SK-N-SH (cell line): Measurements from ENCODE around the gene ELOVL2. TPM values are rescaled to one million over a fixed set of nuclear protein-coding genes. Genes with fewer than 3 reads are reported as not detected.

ENCODE experiments used
- CTCF ChIA-PET: fragments of 300-600, 350-600 bp; formaldehyde crosslinking; extraction: SDS; loops from one replicate; lab custom pipeline; 2021; lab: Yijun Ruan, JAX
- POLR2A ChIA-PET: fragments of 350-600 bp; sonication (Branson Sonifier 250); formaldehyde crosslinking; extraction: SDS; loops from one replicate; lab custom pipeline; 2020; ENCODE audit warnings: antibody characterized with exemption, inconsistent platforms; lab: Yijun Ruan, JAX
- DNase-seq: peaks from one replicate; pipeline ENCODE4 v3.0.0; 2012
- H2AFZ ChIP-seq: fragments of 200-600 bp; sonication (generic); 2 replicates; pipeline ENCODE4 v1.8.1; 2016; ENCODE audit warnings: antibody characterized with exemption, mild to moderate bottlenecking, low read depth
- H3F3A ChIP-seq: fragments of 200-600 bp; sonication (generic); replicated peaks from 2 replicates; pipeline ENCODE3; 2016; ENCODE audit warnings: antibody characterized with exemption, mild to moderate bottlenecking; ENCODE audit not compliant: insufficient read depth
- H3K27ac ChIP-seq, 2 experiments: fragments of 200-500 bp in 1 of 2; fragments of 200-600 bp in 1 of 2; sonication (Bioruptor generic) in 1 of 2; sonication (generic), shearing (Covaris generic) in 1 of 2; 2 replicates each; pipeline versions ENCODE4 v1.5.1 to v1.6.1; 2014 to 2016; ENCODE audit warnings: low read depth in 2 of 2, inconsistent platforms in 1 of 2, low read length in 1 of 2, mild to moderate bottlenecking in 1 of 2, mixed read lengths in 1 of 2
- H3K27me3 ChIP-seq: fragments of 200-600 bp; sonication (generic), shearing (Covaris generic); 2 replicates; pipeline ENCODE4 v1.6.1; 2016; ENCODE audit warnings: mixed run types; ENCODE audit not compliant: insufficient read depth
- H3K36me3 ChIP-seq, 2 experiments: fragments of 200-500 bp in 1 of 2; fragments of 200-600 bp in 1 of 2; sonication (Bioruptor generic) in 1 of 2; sonication (generic) in 1 of 2; replicated peaks in 1 of 2; 2 replicates each; pipeline versions ENCODE3 to v1.5.1; 2014 to 2016; ENCODE audit warnings: low read length in 1 of 2, mild to moderate bottlenecking in 1 of 2; ENCODE audit not compliant: insufficient read depth in 2 of 2, control insufficient read depth in 1 of 2
- H3K4me1 ChIP-seq, 2 experiments: fragments of 200-500 bp in 1 of 2; fragments of 200-600 bp in 1 of 2; sonication (Bioruptor generic) in 1 of 2; sonication (generic), shearing (Covaris generic) in 1 of 2; 2 replicates each; pipeline versions ENCODE4 v1.5.1 to v1.6.1; 2014 to 2016; ENCODE audit warnings: low read depth in 1 of 2, low read length in 1 of 2, mixed run types in 1 of 2; ENCODE audit not compliant: insufficient read depth in 2 of 2, control insufficient read depth in 1 of 2
- H3K4me2 ChIP-seq: fragments of 200-600 bp; sonication (generic), shearing (Covaris generic); 2 replicates; pipeline ENCODE4 v1.6.1; 2017; ENCODE audit warnings: mixed run types
- H3K4me3 ChIP-seq, 2 experiments: fragments of 200-500 bp in 1 of 2; fragments of 200-600 bp in 1 of 2; sonication (Bioruptor generic) in 1 of 2; sonication (generic), shearing (Covaris generic) in 1 of 2; 2 replicates each; pipeline versions ENCODE4 v1.5.1 to v1.8.1; 2014 to 2016; ENCODE audit warnings: low read depth in 2 of 2, inconsistent platforms in 1 of 2, low read length in 1 of 2, mild to moderate bottlenecking in 1 of 2, mixed read lengths in 1 of 2, moderate library complexity in 1 of 2
- H3K79me2 ChIP-seq: fragments of 200-600 bp; sonication (generic); 2 replicates; pipeline ENCODE4 v1.8.1; 2017; ENCODE audit warnings: mild to moderate bottlenecking; ENCODE audit not compliant: insufficient read depth
- H3K9ac ChIP-seq: fragments of 200-600 bp; sonication (generic); 2 replicates; pipeline ENCODE4 v1.6.1; 2017; ENCODE audit warnings: mixed run types
- H3K9me2 ChIP-seq: fragments of 200-600 bp; sonication (generic); 2 replicates; pipeline ENCODE4 v1.6.1; 2017; ENCODE audit warnings: mixed run types
- H3K9me3 ChIP-seq: fragments of 200-600 bp; sonication (generic); 2 replicates; pipeline ENCODE4 v1.6.1; 2017; ENCODE audit warnings: mixed run types, mild to moderate bottlenecking, moderate library complexity
- H4K20me1 ChIP-seq: fragments of 200-600 bp; sonication (generic); 2 replicates; pipeline ENCODE4 v1.6.1; 2017; ENCODE audit warnings: mild to moderate bottlenecking, mixed run types; ENCODE audit not compliant: insufficient read depth
- CHD2 ChIP-seq: fragments of 150-350 bp; IDR thresholded peaks from 2 replicates; pipeline ENCODE4 v1.6.1; 2018; ENCODE audit warnings: low read length; ENCODE audit not compliant: partially characterized antibody
- ELF1 ChIP-seq: IDR thresholded peaks from 2 replicates; pipeline ENCODE4 v1.4.0; 2012
- EP300 ChIP-seq, 2 experiments: IDR thresholded peaks; 2 replicates each; pipeline versions ENCODE4 v1.4.0 to v1.6.1; 2012; ENCODE audit warnings: borderline replicate concordance in 1 of 2, low read depth in 1 of 2, low read length in 1 of 2
- EZH2phosphoT487 ChIP-seq: fragments of 200-600 bp; sonication (generic); IDR thresholded peaks from 2 replicates; pipeline ENCODE4 v1.6.1; 2017; ENCODE audit warnings: low read depth, mixed run types, mild to moderate bottlenecking, antibody characterized with exemption, moderate library complexity, borderline replicate concordance
- FOSL2 ChIP-seq: IDR thresholded peaks from 2 replicates; pipeline ENCODE4 v1.4.0; 2012; ENCODE audit warnings: low read depth, mild to moderate bottlenecking, moderate library complexity, borderline replicate concordance
- JUND ChIP-seq: IDR thresholded peaks from 2 replicates; pipeline ENCODE4 v1.4.0; 2012
- POLR2AphosphoS5 ChIP-seq: IDR thresholded peaks from 2 replicates; pipeline ENCODE4 v1.6.1; 2012; ENCODE audit warnings: low read depth, low read length
- TAF1 ChIP-seq: IDR thresholded peaks from 2 replicates; pipeline ENCODE4 v1.6.1; 2012; ENCODE audit warnings: low read depth, mild to moderate bottlenecking, low read length, moderate library complexity, borderline replicate concordance
- TEAD4 ChIP-seq: IDR thresholded peaks from 2 replicates; pipeline ENCODE4 v1.4.0; 2012; ENCODE audit warnings: mild to moderate bottlenecking, borderline replicate concordance; ENCODE audit not compliant: insufficient read depth
- WGBS: methylation state at CpG from one replicate; pipeline ENCODE4 v1.1.6; 2017; ENCODE audit warnings: low lambda C conversion rate; 5-methylcytosine and 5-hydroxymethylcytosine counted together
- polyA plus RNA-seq, 3 experiments: library from polyadenylated mRNA; depleted of rRNA; stranded (reverse); fragments of >200 nt; gene quantifications; 2 replicates each; pipeline ENCODE4 v1.2.3, GENCODE V29; 2012
- TF ChIP-seq, protein P1 (sequence below): IDR thresholded peaks from 2 replicates; pipeline ENCODE4 v1.4.0; 2012; ENCODE audit warnings: low read depth, borderline replicate concordance

Gene ELOVL2
- polyA plus RNA-seq, 1 of the 3 experiments (the other 2 are of a cell fraction): 0.39 TPM

DNA sequence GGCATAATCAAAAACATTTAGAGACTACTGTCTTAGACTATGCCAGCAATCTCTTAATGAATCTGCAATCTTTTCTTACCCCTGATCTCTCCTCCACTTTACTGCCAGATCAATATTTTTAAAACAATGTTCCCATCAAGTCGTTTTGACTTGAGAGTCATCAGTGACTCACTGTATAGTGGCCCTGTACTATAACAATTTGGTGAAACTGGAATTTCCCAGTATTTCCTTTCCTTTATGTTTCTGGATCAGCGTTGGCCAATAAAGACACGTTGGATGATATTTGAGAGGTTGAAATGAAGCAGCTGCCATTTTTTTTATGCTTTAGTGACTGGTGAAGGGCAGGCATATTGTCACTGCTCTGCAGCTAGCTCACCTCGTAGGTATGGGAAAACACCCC is 39.4 kb upstream of the ELOVL2 start:
- no peaks in the 10 kb centered on the region for H3K27me3 ChIP-seq
- H3K79me2 ChIP-seq: no peaks in the 10 kb centered on the region
- DNase-seq: no peak
- H3K27ac ChIP-seq: no peak overlapping the region
- no peaks in the 10 kb centered on the region for H3F3A ChIP-seq
- no peak overlapping the region; the same call in 1 of the 2 replicates for H2AFZ ChIP-seq
- ChIA-PET POLR2A (no interaction called here), CTCF (interaction anchor here (1.8 to 2.0 kb wide), 2 partner anchors 10 to 11 kb away, joined by 5 to 6 read pairs; partner anchors contain the start of gene SMIM13)
- no peaks in the 10 kb centered on the region; a peak in 1 of 4 replicates for H3K4me1 ChIP-seq
- no peak overlapping the region for H3K9ac ChIP-seq
- H3K4me2 ChIP-seq: no peak overlapping the region
- no peaks in the 10 kb centered on the region for H3K9me3 ChIP-seq
- no peaks in the 10 kb centered on the region for H4K20me1 ChIP-seq
- H3K4me3 ChIP-seq: no peak overlapping the region
- no peaks in the 10 kb centered on the region for H3K9me2 ChIP-seq
- TF ChIP-seq FOSL2: 0 out of 2 replicates have a peak, but pooled peaks have one; percentile 34
- TF ChIP-seq EZH2phosphoT487: no peak
- 0 out of 2 replicates have a peak, but pooled peaks have one; percentile 13 for TF ChIP-seq JUND
- TF ChIP-seq CHD2: no peak
- WGBS: 31% methylated on average over 4 of the region's 4 CpGs
- no peaks in the 10 kb centered on the region for H3K36me3 ChIP-seq

DNA sequence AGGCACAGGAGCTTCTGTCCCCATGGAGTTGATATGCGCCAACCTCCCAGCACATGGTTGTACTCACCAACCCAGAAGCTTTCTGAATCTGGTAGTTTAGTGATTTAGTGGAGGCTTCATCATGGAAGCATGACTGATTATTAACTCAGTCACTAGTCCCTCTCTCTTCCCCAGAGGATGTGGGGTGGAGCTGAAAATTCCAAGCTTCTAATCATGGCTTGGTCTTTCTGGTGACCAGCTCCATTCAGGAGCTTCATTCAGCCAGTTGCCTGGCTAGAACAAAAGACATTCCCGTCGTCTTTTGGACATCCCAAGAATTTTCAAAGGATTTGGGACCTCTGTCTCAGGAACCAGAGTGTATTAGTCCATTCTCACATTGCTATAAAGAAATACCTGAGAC is 36.2 kb upstream of the ELOVL2 start:
- Histone ChIP-seq H3K36me3 (no peaks in the 10 kb centered on the region), H3K9ac (no peak overlapping the region), H4K20me1 (no peaks in the 10 kb centered on the region), H3K9me3 (no peaks in the 10 kb centered on the region), H3K4me1 (no peaks in the 10 kb centered on the region; a peak in 1 of 4 replicates), H3K9me2 (no peaks in the 10 kb centered on the region), H3K27ac (no peak overlapping the region), H3K79me2 (no peaks in the 10 kb centered on the region), H3K4me2 (no peak overlapping the region), H3F3A (no peaks in the 10 kb centered on the region), H3K27me3 (no peaks in the 10 kb centered on the region), H2AFZ (no peak overlapping the region), H3K4me3 (no peak overlapping the region)
- 61% methylated on average over 3 of the region's 3 CpGs for WGBS
- TF ChIP-seq, protein P1, sequence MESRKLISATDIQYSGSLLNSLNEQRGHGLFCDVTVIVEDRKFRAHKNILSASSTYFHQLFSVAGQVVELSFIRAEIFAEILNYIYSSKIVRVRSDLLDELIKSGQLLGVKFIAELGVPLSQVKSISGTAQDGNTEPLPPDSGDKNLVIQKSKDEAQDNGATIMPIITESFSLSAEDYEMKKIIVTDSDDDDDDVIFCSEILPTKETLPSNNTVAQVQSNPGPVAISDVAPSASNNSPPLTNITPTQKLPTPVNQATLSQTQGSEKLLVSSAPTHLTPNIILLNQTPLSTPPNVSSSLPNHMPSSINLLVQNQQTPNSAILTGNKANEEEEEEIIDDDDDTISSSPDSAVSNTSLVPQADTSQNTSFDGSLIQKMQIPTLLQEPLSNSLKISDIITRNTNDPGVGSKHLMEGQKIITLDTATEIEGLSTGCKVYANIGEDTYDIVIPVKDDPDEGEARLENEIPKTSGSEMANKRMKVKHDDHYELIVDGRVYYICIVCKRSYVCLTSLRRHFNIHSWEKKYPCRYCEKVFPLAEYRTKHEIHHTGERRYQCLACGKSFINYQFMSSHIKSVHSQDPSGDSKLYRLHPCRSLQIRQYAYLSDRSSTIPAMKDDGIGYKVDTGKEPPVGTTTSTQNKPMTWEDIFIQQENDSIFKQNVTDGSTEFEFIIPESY: no peak
- no peak for DNase-seq
- POLR2A ChIA-PET: no interaction called here
- CTCF ChIA-PET: interaction anchor here (1.1 to 2.4 kb wide), 4 partner anchors 10 to 129 kb away, joined by 3 to 11 read pairs (median 4); no protein-coding TSS in a partner anchor

DNA sequence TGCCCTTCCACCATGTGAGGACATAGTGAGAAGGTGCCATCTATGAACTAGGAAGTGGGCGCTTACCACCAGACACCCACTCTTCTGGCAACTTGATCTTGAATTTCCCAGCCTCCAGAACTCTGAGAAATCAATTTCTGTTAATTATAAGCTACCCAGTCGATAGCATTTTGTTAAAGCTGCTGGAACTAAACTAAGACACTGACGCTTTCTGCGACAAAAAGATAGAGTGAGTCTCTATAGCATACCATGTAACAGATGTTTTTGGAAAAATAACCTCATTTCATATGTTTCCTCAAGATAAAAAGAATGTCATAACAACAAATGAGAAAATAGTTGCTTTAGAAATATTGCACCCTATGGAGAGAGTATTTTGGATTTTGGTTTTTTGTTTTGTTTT is 34.2 kb upstream of the ELOVL2 start:
- Histone ChIP-seq H4K20me1 (no peaks in the 10 kb centered on the region), H3K36me3 (no peaks in the 10 kb centered on the region), H3K9ac (no peak overlapping the region), H2AFZ (no peak overlapping the region), H3K79me2 (no peaks in the 10 kb centered on the region), H3K4me2 (no peak overlapping the region), H3K4me1 (no peaks in the 10 kb centered on the region; a peak in 1 of 4 replicates), H3K27me3 (no peaks in the 10 kb centered on the region), H3K27ac (no peak overlapping the region), H3K4me3 (no peak overlapping the region), H3K9me2 (no peaks in the 10 kb centered on the region), H3K9me3 (no peaks in the 10 kb centered on the region), H3F3A (no peaks in the 10 kb centered on the region)
- no peak for TF ChIP-seq FOSL2
- no peak for TF ChIP-seq ELF1
- no peak for TF ChIP-seq TAF1
- TF ChIP-seq, protein P1: no peak
- TF ChIP-seq EP300 (IDR thresholded peaks at IDR 0.05; ENCODE audit: borderline replicate concordance in 1 of 2, low read depth in 1 of 2, low read length in 1 of 2): no peak
- no peak for TF ChIP-seq JUND
- no peak for TF ChIP-seq POLR2AphosphoS5
- no peak for TF ChIP-seq TEAD4
- WGBS: 82% methylated on average over 4 of the region's 4 CpGs
- CTCF ChIA-PET: interaction anchor here (0.6 kb wide), 1 partner anchor 110 kb away, joined by 4 read pairs; no protein-coding TSS in a partner anchor
- POLR2A ChIA-PET: no interaction called here
- no peak for DNase-seq
